Osteoblast (primary cell): ENCODE measurements around the gene PDYN. TPM values are rescaled to one million over a fixed set of nuclear protein-coding genes. Genes with fewer than 3 reads are reported as not detected.

Experiments
- DNase-seq: peaks from one replicate; pipeline ENCODE4 v3.0.0; 2011; ENCODE audit warnings: low spot score, mixed read lengths; ENCODE audit not compliant: insufficient read length; ENCODE audit errors: missing footprints
- H2AFZ ChIP-seq: 2 replicates; pipeline ENCODE4 v1.6.0; 2011; ENCODE audit warnings: mild to moderate bottlenecking, low read length
- H3K27ac ChIP-seq: 2 replicates; pipeline ENCODE4 v1.5.1; 2011; ENCODE audit warnings: mild to moderate bottlenecking, low read depth, low read length, moderate library complexity
- H3K27me3 ChIP-seq: 2 replicates; pipeline ENCODE4 v1.6.0; 2012; ENCODE audit warnings: mild to moderate bottlenecking, control low read depth, inconsistent platforms, low read length, moderate library complexity; ENCODE audit not compliant: insufficient read depth
- H3K36me3 ChIP-seq: 2 replicates; pipeline ENCODE4 v1.5.1; 2011; ENCODE audit warnings: mild to moderate bottlenecking, low read length, control low read depth, moderate library complexity; ENCODE audit not compliant: insufficient read depth
- H3K4me1 ChIP-seq: 2 replicates; pipeline ENCODE4 v1.5.1; 2011; ENCODE audit warnings: mild to moderate bottlenecking, low read length, control low read depth, moderate library complexity; ENCODE audit not compliant: insufficient read depth
- H3K4me2 ChIP-seq: 2 replicates; pipeline ENCODE4 v1.6.0; 2011; ENCODE audit warnings: mild to moderate bottlenecking, low read length; ENCODE audit not compliant: insufficient read depth
- H3K4me3 ChIP-seq: fragments of 200-600 bp; sonication (generic); 3 replicates; pipeline ENCODE4 v1.5.1; 2012; ENCODE audit warnings: mild to moderate bottlenecking, low read length, inconsistent platforms; ENCODE audit not compliant: insufficient read depth
- H3K79me2 ChIP-seq: 2 replicates; pipeline ENCODE4 v1.6.0; 2012; ENCODE audit warnings: mild to moderate bottlenecking, low read length, control low read depth, inconsistent platforms; ENCODE audit not compliant: insufficient read depth
- H3K9me3 ChIP-seq: 2 replicates; pipeline ENCODE4 v1.5.1; 2011; ENCODE audit warnings: low read depth, low read length, control low read depth
- H4K20me1 ChIP-seq: 2 replicates; pipeline ENCODE4 v1.6.0; 2012; ENCODE audit warnings: mild to moderate bottlenecking, low read length, control low read depth; ENCODE audit not compliant: insufficient read depth
- CTCF ChIP-seq: IDR thresholded peaks from 2 replicates; pipeline ENCODE4 v1.5.1; 2011; ENCODE audit warnings: mild to moderate bottlenecking, low read depth, low read length, moderate library complexity; ENCODE audit errors: extremely low read depth
- total RNA-seq: library from RNA; depleted of rRNA; stranded (reverse); fragments of >200 nt; gene quantifications from 2 replicates; pipeline ENCODE4 v1.2.3, GENCODE V29; 2012

The PDYN gene
- total RNA-seq, 1 donor: not detected

GRCh38 chr20:1959156-1959555 lies 34.7 kb downstream of the PDYN start:
- DNase-seq: no peak
- Histone ChIP-seq H3K4me1 (no peaks in the 10 kb centered on the region), H3K27ac (no peak overlapping the region), H2AFZ (no peak overlapping the region), H3K79me2 (no peaks in the 10 kb centered on the region), H3K4me2 (no peak overlapping the region), H3K9me3 (no peaks in the 10 kb centered on the region), H3K27me3 (peaks cover 51% of the 10 kb centered on the region), H3K4me3 (no peak overlapping the region), H3K36me3 (no peaks in the 10 kb centered on the region), H4K20me1 (no peaks in the 10 kb centered on the region)
- TF ChIP-seq CTCF: no peak

DNA sequence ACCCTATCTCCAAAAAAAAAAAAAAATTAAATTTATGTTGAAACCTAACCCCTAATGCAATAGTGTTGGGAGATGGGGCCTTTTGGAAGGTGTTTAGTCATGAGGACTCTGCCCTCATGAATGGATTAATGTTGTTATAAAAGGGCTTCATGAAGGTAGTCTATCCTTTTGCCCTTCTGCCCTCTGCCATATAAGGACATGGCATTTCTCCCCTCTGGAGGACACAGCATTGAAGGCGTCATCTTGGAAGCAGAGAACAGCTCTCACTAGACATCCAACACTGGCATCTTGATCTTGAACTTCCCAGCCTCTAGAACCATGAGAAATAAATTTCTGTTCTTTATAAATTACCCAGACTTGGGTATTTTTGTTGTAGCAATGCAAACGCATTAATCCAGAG lies 35.4 kb downstream of the PDYN start:
- Histone ChIP-seq H3K79me2 (no peaks in the 10 kb centered on the region), H2AFZ (no peak overlapping the region), H3K27ac (no peak overlapping the region), H3K36me3 (no peaks in the 10 kb centered on the region), H3K4me2 (no peak overlapping the region), H3K4me1 (no peaks in the 10 kb centered on the region), H3K4me3 (no peak overlapping the region), H3K9me3 (no peaks in the 10 kb centered on the region), H3K27me3 (peaks cover 44% of the 10 kb centered on the region), H4K20me1 (no peaks in the 10 kb centered on the region)
- DNase-seq: no peak
- no peak for TF ChIP-seq CTCF

DNA sequence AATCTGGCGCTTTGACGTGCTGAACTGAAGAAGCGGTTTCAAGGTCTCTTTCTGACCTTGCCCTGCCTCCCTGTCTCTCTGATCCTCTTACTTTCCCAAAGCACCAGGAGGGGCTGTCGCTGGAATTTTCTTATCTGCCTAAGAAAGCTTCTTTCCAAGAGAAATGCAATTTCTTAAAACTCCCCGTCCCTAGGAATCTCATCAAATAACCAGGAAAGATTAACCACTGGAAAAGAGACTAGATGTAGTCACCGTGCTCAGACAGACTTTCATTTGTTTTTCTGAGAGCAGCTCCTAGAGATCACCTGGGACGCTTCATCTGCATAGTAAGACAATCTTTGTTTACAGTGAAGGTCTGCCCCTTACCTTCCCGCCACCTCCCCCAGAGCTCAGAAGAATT lies 38.6 kb downstream of the PDYN start:
- H2AFZ ChIP-seq: no peak overlapping the region
- no peak for TF ChIP-seq CTCF
- H3K9me3 ChIP-seq: no peaks in the 10 kb centered on the region
- H3K4me2 ChIP-seq: no peak overlapping the region
- H3K4me1 ChIP-seq: no peaks in the 10 kb centered on the region
- no peak overlapping the region for H3K4me3 ChIP-seq
- no peaks in the 10 kb centered on the region for H4K20me1 ChIP-seq
- peaks cover 19% of the 10 kb centered on the region for H3K27me3 ChIP-seq
- DNase-seq: no peak
- H3K36me3 ChIP-seq: no peaks in the 10 kb centered on the region
- no peak overlapping the region for H3K27ac ChIP-seq
- no peaks in the 10 kb centered on the region for H3K79me2 ChIP-seq

GRCh38 chr20:1953621-1954020 lies 40.2 kb downstream of the PDYN start:
- no peaks in the 10 kb centered on the region for H3K79me2 ChIP-seq
- no peak overlapping the region for H3K4me2 ChIP-seq

More at GRCh38 chr20:1953621-1954020, 40.2 kb downstream of the PDYN start:
- no peaks in the 10 kb centered on the region for H3K4me1 ChIP-seq
- no peaks in the 10 kb centered on the region for H3K36me3 ChIP-seq
- no peaks in the 10 kb centered on the region for H3K9me3 ChIP-seq
- DNase-seq: no peak
- H4K20me1 ChIP-seq: no peaks in the 10 kb centered on the region
- no peak overlapping the region for H2AFZ ChIP-seq
- no peak for TF ChIP-seq CTCF
- peaks cover 16% of the 10 kb centered on the region for H3K27me3 ChIP-seq
- no peak overlapping the region for H3K27ac ChIP-seq
- no peak overlapping the region for H3K4me3 ChIP-seq
